ENCODE results near the gene CALN1.
"Not testable (repeated sequence)": the region's sequence is repeated elsewhere in the genome, so short reads cannot be mapped to it uniquely, and the experiment has no call there.

CALN1 gene

DNA sequence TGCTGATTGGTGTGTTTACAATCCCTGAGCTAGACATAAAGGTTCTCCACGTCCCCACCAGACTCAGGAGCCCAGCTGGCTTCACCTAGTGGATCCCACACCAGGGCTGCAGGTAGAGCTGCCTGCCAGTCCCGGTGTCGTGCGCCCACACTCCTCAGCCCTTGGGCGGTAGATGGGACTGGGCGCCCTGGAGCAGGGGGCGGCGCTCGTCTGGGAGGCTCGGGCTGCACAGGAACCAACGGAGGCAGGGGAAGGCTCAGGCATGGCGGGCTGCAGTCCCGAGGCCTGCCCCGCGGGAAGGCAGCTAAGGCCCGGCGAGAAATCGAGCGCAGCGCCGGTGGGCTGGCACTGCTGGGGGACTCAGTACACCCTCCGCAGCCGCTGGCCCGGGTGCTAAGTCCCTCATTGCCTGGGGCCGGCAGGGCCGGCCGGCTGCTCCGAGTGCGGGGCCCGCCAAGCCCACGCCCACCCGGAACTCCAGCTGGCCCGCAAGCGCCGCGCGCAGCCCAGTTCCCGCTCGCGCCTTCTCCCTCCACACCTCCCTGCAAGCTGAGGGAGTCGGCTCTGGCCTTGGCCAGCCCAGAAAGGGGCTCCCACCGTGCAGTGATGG lies 674.1 kb downstream of the CALN1 start:
- not testable (repeated sequence) for DNase-seq (ENCODE audit: low read depth)

DNA sequence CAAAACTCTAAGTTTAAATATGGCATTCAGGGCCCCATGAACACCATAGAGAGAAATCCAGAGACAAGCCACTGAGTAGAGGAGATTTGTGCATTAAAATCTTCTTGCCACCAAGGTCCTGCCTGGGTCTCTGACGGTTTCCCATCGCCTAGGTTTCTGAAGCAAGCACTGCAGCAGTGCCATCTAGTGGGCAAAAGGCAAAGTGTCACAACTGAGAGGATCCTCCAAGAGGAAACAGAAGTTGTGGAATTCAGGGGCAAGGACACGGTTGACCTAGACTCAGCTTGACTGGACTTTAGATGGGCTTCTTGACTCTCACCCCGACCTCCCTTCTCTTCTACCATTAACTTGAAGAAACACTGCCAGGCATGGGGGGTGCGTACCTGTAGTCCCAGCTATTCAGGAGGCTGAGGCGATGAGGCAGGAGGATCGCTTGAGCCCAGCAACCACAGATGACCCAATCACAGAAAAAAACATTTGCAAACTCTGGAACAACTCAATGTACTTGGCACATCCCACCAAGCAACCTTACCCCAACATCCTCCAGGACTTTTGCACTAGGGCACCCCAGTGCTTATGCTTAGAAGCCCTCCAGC lies 676.1 kb downstream of the CALN1 start:
- DNase-seq (ENCODE audit: low read depth) = no peak

DNA sequence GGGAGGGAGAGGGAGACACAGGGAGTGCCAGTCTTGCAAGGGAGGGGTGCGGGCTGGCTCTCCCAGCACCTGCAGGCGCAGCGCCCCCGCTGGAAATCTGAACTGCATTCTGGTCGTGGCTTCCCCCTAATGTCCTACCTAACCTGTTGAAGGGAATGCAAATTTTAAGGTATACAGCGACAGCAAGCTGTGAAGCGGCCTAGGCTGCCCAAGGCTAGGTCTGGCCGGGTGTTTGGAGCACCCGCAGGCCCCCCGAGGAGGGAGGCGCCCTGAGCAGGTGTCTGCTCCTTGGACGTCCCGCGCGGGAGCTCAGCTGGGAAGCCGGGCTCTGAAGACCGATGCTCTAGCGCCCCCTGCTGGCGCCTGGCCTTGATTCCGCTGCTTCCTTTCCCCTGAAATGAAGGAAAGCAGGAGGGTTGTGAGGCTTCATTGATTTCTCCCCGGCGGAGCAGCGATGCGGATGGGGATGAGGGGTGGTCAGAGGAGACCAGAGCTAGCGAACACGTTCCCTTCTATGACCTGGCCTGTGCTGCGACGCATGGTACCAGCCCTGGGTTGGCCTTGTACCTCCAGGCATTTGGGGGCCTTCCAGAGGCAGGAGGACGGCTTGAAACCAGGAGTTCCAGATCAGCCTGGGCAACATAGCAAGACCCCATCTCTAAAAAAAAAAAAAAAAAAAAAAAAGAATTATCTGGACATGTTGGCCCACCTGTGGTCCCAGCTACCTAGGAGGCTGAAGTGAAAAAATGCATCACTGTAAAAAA lies 678.8 kb downstream of the CALN1 start:
- peak; percentile 4 for DNase-seq (ENCODE audit: low read depth)

DNA sequence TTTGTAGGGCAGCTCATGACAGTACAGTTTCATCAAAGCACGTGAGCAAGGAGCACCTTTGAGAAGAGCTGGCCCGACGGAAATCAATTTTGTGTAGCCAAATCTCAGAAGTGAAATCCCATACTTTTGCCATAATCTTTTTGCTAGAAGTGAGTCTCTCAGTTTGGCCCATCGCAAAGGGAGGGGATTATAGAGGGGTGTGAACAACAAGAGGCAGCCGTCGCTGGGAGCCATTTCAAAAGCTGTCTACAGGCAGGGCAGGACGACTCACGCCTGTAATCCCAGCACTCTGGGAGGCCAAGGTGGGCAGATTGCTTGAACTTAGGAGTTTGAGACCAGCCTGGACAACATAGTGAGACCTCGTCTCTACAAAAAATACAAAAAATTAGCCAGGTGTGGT lies 680.4 kb downstream of the CALN1 start:
- DNase-seq (ENCODE audit: low read depth) = no peak
